Stimulated activated CD4-positive, alpha-beta T cell treated with anti-CD3 and anti-CD28 coated beads, TNF-alpha, amount 100 ng/mL, for 4 hours (primary cell): Measurements from ENCODE around the gene SLC35G2.
A peak's percentile ranks its signal among the peaks of the same experiment; 100 is the strongest.
"Not testable (repeated sequence)": the region's sequence is repeated elsewhere in the genome, so short reads cannot be mapped to it uniquely, and the experiment has no call there.

Experiments used
- DNase-seq, 3 experiments: peaks; one replicate each; pipeline ENCODE4 v3.0.0-alpha.2; 2020; ENCODE audit warnings: low read depth in 3 of 3

SLC35G2 gene

DNA sequence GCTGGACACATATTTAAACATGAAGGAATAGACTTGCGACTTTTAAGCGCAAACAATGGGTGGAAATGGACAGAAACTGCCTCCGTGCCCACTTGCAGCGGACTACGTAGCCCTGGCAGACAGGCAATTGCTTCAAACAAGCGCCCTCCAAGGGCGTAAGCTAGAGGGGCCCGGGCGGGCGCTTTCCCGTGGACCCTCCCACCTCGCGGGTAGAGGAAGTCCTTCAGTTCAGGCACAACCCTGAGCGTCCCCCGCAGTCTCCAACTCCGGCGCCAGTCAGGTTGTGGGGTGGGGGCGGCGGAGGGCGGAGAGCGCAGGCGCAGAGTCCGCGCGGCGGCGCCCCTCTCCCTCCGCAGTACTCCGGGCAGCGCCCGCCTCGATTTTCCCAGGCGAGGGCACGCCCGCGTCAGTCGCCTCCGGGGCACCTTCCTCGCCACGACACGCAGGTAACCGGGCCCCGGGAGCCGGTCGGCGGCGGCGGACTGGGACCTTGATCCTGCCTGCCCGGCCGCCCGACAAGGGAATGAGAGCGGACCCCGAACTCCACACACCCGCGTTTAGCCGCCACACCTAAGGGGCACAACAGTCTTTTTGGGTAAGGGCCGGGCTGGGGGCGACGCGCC is at the start of gene SLC35G2:
Gene SLC35G2 (plus strand): TSS at position 358 of the 623 bp plus-strand sequence. CDS start 35,335 bp downstream, outside the sequence.
- peak in 1 of 3 experiments; percentile 8 for DNase-seq

DNA sequence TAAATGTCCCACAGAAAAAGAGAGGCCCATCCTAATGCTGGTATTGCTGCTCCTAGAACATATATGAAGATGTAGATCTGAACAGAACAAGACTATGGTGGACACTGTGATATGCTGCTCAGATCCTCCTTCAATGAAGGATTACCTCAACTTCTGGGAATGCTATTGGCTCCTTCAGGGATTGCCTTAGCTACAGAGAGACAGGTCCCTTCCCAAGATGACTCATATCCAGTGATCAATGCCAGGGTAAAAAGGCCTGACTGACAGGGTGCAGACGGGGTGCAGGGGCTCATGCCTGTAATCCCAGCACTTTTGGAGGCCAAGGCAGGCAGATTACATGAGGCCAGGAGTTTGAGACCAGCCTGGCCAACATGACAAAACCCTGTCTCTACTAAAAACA is 46.2 kb upstream of the SLC35G2 start:
- no peak for DNase-seq

GRCh38 chr3:136778865-136779264 is 40.1 kb upstream of the SLC35G2 start:
- no peak for DNase-seq

- no peak for DNase-seq
Measured at GRCh38 chr3:136780741-136781140, 38.2 kb upstream of the SLC35G2 start.

DNA sequence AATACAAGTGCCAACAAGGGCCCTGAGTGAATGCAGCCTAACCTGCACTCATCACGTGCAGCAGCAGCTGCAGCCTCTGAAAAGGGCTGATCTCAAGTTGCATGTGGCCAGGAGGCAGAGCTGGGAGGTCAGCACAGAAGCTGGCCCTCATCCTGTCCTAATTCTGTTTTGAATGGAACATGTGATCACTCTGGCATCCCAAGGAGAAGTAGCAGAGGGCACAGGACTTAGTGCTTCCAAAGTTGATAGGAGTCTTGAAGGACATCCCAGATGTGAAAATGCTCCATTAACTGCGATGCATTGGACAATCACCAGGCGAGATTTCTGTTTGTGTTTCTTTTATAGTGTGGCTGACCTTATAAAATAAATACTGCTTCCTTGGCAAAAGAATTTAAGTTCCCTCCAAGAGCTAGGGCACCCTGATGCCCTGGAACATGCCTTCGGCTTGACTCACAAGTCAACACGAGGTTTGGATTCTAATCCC is 35.2 kb upstream of the SLC35G2 start:
- no peak for DNase-seq

GRCh38 chr3:136787349-136787748 is 31.6 kb upstream of the SLC35G2 start:
- DNase-seq: peak in 1 of 3 experiments; percentile 1

- DNase-seq: no peak
Measured at GRCh38 chr3:136788154-136788553, 30.8 kb upstream of the SLC35G2 start.

- DNase-seq: no peak
Measured at GRCh38 chr3:136789976-136790375, 28.9 kb upstream of the SLC35G2 start.

DNA sequence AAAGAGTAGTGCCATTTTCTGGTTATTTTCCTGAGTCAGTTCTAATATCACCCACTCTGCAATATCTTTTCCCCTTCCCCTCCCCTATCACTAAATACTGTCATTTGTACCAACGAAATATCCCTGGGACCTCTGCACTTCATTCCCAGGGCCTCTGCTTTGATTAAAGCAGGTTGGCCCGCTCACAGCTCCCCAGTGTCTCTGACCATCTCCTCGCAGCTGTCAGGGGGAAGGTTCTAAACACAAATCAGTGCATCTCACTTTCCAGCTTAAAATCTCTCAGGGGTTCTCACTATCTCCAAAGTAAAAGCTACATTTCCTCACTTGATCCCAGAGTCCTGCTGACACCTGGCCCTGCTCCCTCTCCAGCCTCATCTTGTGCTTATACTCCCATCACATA is 28.1 kb upstream of the SLC35G2 start:
- DNase-seq: no peak

DNA sequence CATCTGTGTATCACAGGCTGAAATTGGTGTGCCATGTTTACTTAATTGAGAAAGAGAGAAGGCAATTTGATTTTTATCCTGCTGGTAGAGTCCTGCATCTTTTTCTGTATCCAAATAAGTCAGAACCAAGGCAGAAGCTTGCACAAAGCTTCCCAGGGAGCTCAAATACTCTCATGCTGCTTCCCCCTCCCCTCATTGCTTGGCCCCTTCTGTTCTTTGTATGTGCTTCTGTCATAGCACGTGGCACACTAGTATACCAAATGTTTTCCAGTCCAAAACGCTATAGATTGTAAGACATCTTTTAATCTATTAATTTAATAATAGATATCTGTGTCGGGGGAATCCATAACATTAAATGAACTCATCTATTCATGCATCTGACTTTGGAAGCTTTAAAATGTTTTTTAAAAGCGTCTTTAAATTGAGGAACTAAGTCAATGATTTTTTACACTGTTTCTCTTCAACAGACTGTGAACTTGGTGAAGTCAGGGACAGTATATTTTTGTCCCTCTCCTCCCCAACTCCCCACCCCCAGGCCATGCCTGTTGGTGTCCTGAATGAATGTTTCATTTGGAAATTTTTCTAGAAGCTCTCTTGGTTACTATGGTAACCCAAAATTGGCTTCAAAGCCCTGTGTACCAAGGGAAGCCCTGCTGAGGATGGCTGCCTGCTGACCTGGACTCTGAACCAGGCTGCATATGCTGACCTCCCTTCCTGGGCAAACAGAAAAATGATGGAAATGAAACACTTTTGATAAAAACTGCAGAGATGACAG is 26.2 kb upstream of the SLC35G2 start:
- no peak for DNase-seq

GRCh38 chr3:136801146-136801545 is 17.8 kb upstream of the SLC35G2 start:
- DNase-seq: not testable (repeated sequence)

GRCh38 chr3:136802481-136802996 is 16.4 kb upstream of the SLC35G2 start:
- no peak for DNase-seq

GRCh38 chr3:136804141-136804540 is 14.8 kb upstream of the SLC35G2 start:
- DNase-seq: no peak

DNA sequence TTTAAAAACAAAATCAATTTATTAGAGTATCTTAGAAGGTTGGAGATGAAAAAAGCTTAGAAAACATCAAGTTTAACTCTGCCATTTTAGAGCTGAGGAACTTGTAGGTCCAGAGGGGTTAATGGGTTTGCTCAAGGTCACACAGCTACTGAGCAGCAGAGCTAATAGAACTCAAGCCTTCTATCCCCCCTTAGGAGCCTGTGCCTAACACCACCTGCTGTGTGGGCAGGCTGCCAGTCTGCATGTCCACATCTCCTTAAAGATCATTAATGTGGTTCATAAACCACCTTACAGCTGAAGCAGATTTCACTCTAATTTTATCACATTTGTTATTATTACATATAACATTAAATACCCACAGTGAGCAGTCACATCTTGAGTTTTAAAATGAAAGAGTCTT is 14.1 kb upstream of the SLC35G2 start:
- no peak for DNase-seq

- no peak for DNase-seq
Measured at GRCh38 chr3:136805795-136806194, 13.1 kb upstream of the SLC35G2 start.

- no peak for DNase-seq
Measured at GRCh38 chr3:136811701-136812100, 7.2 kb upstream of the SLC35G2 start.

DNA sequence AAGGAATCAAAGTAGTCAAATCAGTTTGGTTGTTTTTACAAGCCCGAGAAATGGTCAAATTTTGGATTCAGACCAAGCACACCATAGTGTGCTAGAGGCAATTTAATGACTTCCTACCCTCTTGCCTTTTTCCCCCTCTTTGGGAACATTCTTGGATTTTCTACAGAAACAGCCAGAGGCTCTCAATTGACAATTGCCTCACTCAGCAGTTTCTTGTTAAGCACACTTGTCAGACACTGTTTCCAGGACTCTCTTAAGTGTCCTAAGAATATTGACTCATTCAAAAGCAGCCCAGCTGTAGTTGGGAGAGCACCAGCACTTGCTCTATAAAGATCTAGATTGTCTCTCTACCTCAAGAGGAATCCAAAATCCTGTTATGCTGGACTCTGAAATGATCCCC is 1.5 kb upstream of the SLC35G2 start:
- DNase-seq: no peak

- peak in 1 of 3 experiments; percentile 12 for DNase-seq
Measured at GRCh38 chr3:136818191-136818768, 646 bp upstream of the SLC35G2 start.

DNA sequence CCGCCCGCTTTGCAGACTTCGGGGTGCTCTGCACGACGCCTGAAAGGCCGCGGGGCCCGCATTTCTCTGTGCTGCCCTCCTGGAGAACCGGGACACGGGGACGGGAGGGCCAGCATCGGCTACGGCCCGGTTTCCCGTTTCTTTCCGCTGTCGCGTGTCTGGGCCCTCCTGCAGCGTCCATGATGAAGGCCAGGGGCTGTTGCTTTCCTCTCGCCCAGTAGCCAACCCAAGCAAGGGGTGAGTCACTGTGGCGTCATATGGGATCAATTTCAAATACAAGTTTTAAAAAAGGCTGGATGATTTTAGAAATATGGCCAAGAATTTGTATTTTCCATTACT is 435 bp downstream of the SLC35G2 start:
- no peak for DNase-seq

- DNase-seq: peak in 1 of 3 experiments; percentile 4
Measured at GRCh38 chr3:136819731-136820679, 1.1 kb downstream of the SLC35G2 start.

GRCh38 chr3:136831461-136831860 is 12.5 kb downstream of the SLC35G2 start:
- no peak for DNase-seq
